SIG-M5 (cell line): ENCODE data around the gene C1orf21.
"Not testable (repeated sequence)": the region's sequence is repeated elsewhere in the genome, so short reads cannot be mapped to it uniquely, and the experiment has no call there.

Experiments
- DNase-seq: peaks from one replicate; lab custom pipeline; 2025; lab: John Stamatoyannopoulos, UW

The C1orf21 gene

DNA sequence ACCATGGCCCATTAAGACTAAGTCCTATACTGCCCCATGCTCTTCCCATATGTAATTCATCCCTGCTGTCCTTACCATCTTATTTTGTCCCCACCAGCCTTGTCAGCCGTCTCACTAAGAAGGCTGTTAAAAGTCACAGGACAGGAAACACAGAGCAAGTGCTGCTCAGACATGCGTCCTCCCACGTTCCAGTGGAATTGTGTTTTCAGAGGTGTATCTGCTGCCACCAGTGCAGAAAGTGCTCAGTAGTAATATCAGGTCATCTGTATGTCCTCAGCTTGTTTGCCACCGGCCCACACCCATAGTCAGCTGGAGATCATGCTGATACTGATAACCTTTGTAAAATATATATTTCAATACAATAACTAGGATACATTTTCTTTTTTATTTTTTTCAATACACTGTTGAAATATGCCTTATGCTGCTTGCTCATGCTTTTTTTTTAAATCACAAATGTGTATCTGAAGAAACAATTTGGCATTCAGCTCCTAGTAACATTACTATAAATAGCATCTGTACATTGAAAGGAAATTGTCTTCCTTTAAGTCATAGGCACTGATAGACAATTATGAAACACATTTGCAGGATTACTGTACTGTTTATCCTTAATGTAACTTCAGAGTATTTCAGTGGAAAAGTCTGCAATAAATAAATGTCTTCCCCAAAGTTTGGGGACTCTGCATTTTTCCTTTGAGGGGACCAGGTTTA is 211.0 kb downstream of the C1orf21 start:
- no peak for DNase-seq

DNA sequence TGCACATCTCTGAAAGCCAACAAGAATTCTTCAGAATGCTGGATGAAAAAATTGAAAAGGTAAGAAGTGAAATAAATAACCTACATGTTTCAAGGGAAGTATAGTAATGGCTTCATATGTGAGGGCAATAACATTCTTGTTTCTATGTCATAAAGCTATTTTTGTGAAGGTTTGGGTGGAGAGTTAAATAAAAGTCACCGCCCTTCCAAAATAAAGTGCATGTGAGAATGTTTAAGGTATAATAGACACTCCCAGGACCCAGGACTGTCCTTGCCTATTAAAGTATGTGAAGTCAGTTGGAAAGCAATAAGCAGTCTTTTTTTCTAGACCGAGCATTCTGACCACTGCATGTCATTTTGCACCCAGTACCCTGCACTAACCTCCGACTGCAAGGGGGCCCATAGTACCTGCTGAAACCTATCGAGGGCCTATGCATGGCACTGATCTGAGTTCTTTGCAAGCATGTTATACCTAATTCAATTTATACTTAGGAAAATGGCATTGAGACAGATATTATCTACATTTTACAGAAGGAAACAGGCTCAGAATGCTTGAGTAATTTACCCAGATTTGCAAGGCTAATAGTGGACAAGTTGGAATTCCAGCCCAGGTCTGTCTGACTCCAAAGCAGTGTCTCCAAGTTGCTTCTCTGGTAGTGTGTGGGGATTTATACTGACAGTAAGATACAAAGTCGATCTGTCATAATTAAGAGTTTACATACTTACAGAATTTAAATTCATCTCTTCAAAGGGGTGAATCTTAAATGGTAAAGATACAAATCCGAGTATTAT is 211.8 kb downstream of the C1orf21 start:
- DNase-seq: no peak

DNA sequence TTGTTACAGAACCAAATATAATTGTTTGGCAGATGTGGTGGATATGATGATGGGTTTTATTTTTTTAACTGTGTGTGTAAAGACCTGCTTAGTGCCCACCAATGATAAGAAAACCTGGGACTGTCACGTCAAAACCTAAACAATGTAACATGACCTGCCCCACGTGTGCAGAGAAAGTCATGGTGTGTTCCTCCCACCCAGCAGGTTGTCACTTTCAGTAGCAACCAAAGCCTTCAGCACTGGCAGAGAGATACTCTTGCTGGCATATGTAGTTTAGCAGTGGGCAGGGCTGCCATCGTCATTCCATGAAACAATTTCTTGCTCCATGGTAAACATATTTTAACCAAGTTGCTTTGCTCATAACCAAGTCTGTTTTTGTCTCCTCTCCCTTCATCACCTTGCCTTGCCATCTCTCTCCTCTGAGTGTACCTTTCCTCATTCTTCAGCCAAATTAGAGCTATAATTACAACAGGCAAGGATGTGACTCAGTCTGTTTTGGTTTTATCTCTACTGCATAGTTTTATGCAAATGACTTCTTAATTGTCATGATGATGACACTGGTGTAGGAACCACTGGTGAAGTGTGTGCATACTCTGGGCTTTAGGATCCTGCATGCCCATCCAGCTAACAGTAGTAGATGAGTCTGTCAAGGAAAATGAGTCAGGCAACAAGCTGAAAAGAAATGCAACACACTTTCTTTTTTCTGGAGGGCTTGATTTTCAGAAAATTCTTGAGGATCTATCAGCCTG is 217.5 kb downstream of the C1orf21 start:
- no peak for DNase-seq

DNA sequence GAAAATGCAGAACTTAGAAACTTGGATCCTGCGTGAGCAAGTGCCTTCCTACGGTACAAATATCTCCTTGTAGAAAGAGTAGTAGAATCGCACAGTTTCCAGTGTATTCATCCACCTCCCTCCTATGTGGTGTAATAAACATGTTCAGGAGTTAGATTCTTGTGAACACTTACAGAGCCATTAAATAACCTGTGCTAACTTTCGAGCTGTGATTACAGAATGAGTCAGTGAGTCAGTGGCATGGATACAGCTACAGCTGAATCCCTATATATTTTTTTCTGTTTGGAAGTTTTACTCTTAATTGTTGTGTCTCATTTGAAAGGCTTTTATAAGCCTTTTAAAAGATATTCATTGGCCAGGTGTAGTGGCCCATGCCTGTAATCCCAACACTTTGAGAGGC is 219.1 kb downstream of the C1orf21 start:
- no peak for DNase-seq

DNA sequence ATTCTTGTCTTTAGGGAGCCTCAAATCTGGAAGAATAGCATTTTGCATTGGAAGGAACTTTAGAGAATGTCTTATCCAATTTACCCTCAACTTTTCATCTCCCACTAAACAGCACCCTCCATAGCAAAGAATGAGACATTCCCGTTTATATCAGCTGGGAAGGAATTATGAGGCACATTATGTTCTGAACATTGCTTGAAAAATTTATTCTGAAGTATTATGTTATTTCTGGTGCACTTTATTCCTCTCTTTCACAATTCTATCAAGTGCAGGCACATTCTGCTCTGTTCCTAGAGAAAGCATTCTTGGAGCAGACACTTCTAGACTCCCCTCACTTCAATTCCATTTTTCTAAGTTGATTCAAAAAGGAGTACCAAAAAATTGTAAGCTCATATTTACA is 220.0 kb downstream of the C1orf21 start:
- DNase-seq: no peak

DNA sequence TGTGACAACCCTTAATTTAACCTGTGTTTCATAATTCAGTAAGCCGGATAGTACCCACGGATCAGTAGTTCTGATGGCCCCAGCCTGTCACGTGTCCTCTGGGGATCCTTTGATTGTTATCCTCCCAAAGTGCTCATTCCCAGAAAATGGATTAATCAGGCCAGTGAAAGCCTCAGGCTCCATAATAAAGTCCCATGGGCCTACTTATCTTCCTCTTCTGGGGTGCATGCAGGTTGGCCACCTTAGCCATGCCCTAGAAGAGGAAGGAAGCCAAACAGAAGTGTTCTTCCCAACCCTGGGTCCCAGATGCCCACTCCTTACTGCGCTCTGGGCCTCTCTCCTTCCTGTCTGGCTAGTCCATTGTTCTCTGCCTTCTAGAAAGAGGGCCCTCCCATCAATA is 221.8 kb downstream of the C1orf21 start:
- no peak for DNase-seq

DNA sequence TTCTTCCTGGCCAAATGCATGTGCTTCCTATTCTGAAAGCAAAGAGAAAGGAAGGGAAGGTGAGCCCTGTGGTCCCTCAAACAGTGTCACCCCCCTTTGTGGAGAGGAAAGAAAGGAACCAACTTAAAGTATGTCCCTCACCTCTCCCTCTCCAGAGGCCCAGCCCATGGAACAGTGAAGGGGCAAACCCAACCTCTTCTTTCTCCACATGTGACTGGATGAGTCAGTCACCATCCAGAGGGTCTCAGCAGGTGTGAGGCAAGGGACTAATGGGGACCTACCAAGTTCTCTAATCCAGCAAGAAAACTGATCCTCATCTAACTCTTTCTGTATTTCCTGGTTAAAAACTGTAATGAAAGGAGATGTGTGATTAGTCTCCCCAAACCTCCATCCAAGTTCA is 222.2 kb downstream of the C1orf21 start:
- no peak for DNase-seq

DNA sequence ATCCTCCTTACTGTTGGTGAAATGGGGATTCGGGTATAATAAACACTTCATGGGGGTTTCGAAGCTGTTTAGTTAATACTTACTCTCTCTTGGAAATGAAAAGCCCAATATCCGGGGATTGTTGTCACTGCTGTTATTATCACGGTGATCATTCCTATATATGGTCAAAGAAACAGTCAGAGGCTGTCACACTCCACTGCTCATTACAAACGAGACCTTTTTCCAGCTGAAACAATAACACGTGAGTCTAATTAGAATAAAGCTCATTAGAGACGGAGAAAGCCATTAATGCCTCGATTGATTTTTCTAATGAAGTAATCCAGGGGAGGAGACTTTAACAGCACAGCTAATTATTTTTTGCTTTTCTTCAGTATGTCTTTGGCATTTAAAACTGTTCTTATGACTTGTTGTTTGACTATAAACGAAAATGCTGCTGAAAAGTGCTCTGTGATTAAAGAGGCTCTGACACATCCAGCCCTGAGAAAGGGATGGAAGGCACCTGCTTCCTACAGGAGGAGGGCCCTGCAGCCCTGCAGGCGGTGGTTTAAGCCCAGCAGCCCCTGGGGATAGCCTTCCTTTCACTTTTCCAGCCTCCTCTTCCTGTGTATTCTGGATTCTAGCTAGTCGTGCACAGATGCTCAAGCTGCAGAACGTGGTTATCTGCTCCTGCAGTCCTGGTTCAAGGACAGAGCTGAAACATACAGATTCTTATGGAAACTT is 224.2 kb downstream of the C1orf21 start:
- no peak for DNase-seq

DNA sequence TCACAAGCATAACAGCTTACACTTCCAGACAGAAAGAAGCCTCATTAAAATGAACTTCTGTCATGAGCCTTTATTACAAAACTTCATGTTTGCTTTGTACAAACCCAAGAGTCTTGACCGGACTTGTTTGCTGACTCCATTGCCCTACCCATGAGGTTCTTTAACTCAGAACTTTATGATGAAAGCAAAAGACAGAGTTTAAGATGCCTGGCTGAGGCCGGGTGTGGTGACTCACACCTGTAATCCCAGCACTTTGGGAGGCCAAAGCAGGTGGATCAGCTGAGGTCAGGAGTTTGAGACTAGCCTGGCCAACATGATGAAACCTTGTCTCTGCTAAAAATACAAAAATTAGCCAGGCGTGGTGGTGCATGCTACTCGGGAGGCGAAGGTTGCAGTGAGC is 225.4 kb downstream of the C1orf21 start:
- DNase-seq: not testable (repeated sequence)

DNA sequence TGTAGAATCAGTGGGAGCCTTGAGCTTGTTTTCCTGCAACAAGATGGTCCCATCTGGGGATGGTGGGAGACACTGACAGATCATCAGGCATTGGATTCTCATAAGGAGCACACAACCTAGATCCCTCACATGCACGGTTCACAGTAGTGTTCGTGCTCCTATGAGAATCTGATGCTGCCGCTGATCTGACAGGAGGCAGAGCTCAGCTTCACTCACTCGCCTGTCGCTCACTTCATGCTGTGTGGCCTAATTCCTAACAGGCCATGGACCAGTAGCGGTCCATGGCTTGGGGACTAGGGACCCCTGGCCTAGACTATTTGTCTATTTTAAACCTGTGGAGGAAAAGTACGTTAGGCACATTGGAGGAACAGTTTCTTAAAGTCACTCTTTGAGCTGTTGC is 227.8 kb downstream of the C1orf21 start:
- DNase-seq: no peak

DNA sequence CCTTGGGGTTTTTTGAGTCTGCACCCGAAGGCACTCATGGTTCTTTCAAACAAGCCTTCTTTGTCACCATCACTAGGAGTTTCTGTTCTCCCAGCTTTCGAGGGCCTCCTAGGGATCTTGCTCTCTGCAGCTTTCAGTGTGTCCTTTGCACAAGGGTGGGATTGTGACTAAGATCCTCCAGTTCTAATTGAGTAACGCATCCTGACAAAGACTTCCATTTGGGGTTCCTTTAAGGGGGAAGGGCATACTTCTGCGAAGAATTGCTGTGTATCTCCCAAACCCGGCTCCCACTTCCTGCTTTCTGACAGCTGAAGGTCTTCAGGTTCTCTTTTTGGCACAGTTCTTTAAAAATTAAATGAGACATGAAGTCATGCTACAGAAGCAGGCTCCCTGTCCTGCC is 228.5 kb downstream of the C1orf21 start:
- peak; percentile 31 for DNase-seq

DNA sequence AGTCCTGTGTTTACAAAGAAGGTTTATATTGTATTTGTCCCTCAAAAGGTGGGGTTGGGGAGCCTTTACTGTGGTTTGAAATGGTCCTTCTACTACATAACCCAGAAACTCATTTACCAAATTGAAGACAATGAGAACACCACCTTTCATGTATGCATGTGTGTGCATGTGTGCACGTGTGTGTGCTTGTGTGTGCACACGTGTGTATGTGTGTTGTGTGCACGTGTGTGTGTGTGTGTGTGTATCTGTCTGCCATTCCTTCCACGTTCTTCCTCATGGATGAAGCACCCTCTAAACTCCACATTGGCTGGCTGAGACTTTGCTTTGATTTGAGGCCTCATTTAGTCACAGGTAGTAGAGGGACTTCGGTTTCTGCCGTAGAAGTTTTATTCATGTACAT is 229.7 kb downstream of the C1orf21 start:
- DNase-seq: no peak

DNA sequence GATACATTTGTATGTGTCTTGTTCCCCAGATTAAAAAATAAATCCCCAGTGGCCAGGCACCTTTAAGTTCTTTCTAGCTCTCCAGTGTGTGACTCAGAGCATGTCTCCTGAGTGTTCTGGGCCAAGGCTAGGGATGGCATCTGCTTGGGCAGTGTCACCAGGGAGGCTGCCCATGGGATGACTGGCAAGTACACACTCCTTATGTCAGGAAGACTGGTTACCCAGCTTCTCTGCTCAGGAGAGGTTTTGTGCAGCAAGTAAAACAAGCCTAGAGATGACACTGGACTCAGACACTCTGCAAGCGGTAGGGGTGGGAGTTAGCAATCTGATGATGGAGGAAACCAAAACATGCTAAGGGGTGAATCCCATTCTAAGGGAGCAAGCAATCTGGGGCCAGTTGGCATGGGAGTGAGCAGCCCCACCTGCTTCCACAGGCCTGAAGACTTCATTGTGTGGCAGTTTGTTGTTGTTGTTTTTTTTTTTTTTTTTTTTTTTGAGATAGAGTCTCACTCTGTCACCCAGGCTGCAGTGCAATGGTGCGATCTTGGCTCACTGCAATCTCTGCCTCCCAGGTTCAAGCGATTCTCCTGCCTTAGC is 230.7 kb downstream of the C1orf21 start:
- DNase-seq: no peak

DNA sequence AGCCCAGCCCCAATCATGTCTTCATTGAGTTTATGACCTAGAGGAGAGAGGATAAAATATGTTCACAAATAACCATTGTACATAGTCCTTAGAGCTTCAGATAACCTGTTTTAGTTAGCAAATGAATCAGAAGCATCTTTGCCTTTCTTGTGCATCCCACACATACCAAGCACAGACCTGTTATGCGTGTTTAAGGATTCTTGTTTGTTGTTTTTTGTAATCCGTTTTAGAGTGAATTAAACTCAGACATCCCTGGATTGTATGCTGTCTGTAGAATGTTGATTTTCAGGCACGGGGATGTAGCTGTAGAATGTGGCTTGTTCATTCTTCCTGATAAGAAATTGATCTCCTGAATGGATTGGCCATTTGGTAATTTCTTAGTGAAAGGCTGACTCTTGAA is 232.0 kb downstream of the C1orf21 start:
- DNase-seq: no peak

DNA sequence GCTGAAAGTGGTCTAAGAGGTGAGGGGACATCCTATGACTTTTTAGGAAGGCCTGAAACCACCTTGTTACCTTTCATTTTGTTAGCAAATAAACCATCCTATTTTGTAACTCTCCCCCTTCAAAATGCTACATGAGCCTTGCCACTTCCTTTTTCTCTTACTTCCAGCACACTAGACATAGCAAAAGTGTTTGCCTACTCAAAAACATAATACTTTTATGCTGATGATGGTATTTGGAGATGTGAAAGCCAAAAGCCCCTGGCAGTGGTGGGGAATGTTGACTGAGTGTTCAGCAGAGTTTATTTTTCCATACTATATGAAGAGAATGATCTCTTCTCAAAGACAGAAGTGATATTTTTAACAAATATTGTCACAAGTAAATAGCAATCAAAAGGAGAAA is 233.6 kb downstream of the C1orf21 start:
- no peak for DNase-seq

DNA sequence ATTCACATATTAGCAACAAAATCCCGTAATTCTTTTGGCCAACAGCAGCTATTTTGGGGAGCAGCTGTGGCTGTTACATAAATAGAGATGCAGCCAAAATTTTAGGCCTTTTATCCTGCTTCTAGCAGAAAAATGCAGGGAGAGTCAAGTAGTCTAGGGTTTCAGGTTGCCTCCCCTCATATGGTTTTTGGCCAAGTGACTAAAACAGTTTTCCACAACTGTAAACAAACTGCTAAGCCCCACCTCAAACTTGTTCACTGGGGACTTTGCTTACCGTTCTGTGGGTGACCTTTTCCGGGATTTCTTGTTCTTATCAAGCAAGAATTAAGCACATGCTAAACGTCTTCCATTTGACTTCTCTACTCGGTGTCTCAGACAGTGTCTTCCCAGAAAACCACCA is 234.4 kb downstream of the C1orf21 start:
- no peak for DNase-seq

DNA sequence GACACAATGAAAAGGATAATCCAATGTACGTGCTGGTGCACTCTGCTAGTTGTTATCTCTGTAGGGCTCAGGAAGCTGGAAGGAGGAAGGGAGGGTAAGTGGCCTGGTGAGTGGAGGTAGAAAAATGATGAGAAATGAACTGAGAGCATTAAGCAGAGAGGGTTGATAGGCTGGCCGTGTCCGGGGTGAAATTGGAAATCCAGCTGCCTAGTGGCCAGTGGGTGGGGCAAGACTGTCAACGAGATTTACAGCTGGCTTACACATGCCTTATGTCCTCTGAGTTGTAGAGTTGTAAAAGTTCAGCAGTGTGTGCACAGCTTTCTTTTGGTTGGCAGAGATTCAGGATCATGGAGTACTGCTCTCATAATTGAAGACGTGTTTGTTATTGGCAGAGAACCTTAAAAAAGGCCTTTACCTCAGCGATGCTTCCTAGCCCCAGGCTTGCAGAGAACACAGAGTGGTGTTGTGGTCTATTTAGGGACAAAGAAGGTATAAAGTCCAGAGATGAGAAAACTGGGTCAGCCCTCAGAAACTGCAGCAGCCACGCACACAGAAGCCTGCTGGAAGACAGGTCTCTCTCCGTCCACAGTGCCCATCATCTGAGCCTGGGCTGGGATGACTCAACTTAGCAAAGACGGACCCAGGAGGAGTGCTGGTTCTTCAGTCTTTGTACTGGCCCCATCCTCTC is 235.5 kb downstream of the C1orf21 start:
- DNase-seq: no peak

DNA sequence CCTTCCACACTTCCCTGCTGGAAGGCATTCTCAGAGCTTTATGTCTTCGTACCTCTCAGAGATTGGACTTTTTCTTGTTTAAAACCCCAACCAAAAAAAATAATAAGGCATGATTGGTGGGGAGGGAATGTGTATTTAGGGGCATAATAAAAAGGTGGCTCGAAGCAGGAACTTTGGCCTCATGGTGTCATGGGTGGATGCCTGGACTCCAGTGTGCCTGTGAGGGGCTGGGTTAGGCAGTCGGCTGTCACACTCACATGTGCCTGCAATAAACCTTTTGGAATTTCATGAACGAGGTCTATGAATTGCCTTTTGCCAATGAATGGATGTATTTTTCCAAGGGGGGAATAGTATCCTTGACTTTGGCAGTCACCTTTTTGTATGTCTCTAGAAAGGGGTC is 236.6 kb downstream of the C1orf21 start:
- no peak for DNase-seq

DNA sequence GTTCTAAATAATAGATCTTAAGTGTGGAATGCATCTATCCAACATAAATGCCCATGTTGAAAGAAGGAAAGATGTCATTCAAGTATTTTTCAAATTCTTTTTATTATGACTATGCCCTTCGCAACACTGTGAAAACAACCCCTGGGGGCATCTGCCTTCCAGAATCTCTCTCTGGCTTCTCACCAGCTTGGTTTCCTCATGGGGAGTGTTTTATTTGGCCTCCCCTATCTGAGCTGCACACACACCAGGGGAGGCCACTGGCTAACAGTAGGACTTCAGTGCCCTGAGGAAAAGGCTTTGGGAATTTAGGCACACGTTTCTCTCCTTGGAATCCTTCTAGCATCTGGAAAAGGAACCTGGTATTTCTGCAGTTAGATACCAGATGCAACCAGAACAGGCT is 237.2 kb downstream of the C1orf21 start:
- DNase-seq: no peak

DNA sequence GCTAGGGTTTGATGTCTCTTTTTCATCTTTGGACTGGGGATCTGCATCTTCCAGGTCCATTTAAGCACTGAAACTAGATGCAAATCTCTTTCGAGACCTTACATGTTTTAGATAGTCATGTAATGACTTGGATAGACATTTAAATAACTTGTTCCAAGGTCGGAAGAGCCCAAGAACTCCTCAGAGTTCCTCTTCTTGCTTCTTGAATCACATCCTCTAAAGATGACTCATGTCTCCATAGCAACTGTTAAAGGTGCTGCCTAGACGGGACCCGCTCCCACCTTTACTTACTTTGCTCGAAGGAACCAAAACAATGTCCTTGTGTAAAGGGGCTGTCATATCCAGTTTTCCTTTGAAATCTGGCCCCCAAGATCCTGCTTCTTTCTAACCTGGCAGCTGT is 237.8 kb downstream of the C1orf21 start:
- DNase-seq: no peak

DNA sequence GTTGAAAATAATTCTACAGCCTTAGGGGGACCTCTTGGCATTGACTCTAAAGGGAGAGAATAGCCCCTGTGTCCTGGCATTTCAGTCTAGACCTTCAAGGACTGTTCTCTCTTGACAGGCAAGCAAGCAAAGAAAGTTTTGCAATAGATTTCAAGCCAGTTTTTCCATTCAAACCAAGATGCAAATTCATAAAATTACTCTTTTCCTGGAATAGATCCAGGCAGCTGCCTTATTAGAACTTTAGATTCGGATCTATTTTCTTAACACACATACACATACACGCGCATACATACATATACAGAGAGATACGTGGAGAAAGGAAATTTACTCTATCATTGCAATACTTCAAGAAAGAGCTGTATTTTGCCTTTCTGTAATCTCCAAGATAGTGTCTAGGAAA is 238.4 kb downstream of the C1orf21 start:
- no peak for DNase-seq
